PC-3 (cell line): ENCODE measurements around the gene RTP3.

ENCODE experiments used
- EZH2 ChIP-seq: fragments of 300-600 bp; sonication (generic); IDR thresholded peaks from one replicate; pipeline ENCODE4 v1.6.1; 2017; ENCODE audit warnings: antibody characterized with exemption, mild to moderate bottlenecking, low read length; ENCODE audit not compliant: unreplicated experiment
- EZH2phosphoT487 ChIP-seq: fragments of 300-600 bp; sonication (generic); IDR thresholded peaks from 2 replicates; pipeline ENCODE4 v1.6.1; 2018; ENCODE audit warnings: mild to moderate bottlenecking, antibody characterized with exemption, low read length, borderline replicate concordance
- TF ChIP-seq, protein P1 (sequence below): fragments of 300-600 bp; sonication (generic); conservative IDR thresholded peaks from 2 replicates; pipeline ENCODE4 v1.5.1; 2017; ENCODE audit warnings: antibody characterized with exemption, low read depth, mild to moderate bottlenecking, low read length

- TF ChIP-seq, protein P1, sequence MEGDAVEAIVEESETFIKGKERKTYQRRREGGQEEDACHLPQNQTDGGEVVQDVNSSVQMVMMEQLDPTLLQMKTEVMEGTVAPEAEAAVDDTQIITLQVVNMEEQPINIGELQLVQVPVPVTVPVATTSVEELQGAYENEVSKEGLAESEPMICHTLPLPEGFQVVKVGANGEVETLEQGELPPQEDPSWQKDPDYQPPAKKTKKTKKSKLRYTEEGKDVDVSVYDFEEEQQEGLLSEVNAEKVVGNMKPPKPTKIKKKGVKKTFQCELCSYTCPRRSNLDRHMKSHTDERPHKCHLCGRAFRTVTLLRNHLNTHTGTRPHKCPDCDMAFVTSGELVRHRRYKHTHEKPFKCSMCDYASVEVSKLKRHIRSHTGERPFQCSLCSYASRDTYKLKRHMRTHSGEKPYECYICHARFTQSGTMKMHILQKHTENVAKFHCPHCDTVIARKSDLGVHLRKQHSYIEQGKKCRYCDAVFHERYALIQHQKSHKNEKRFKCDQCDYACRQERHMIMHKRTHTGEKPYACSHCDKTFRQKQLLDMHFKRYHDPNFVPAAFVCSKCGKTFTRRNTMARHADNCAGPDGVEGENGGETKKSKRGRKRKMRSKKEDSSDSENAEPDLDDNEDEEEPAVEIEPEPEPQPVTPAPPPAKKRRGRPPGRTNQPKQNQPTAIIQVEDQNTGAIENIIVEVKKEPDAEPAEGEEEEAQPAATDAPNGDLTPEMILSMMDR, result no peak
- TF ChIP-seq EZH2, result no peak
- TF ChIP-seq EZH2phosphoT487, result no peak
Observed at GRCh38 chr3:46463868-46464241, 33.9 kb upstream of the RTP3 start.
